Esophagus squamous epithelium (tissue), 5 donors: Measurements from ENCODE around the gene PDE2A. TPM values are rescaled to one million over a fixed set of nuclear protein-coding genes. Genes with fewer than 3 reads are reported as not detected.

Experiments
- DNase-seq: peaks from one replicate; lab custom pipeline; 2025; lab: John Stamatoyannopoulos, UW
- H3K27ac ChIP-seq, 4 donors: fragments of 200-600 bp; sonication (generic); one replicate each; pipeline ENCODE4 v1.5.1; 2016 to 2019; ENCODE audit warnings: mild to moderate bottlenecking in 1 of 4
- H3K27me3 ChIP-seq, 4 donors: fragments of 200-600 bp; sonication (generic); 1 replicate in 3 of 4; 2 replicates in 1 of 4; pipeline versions ENCODE4 v1.5.1 to v1.6.0; 2017 to 2021; ENCODE audit warnings: antibody characterized with exemption in 1 of 4
- H3K36me3 ChIP-seq, 3 donors: fragments of 200-600 bp; sonication (generic); one replicate each; pipeline ENCODE4 v1.5.1; 2016 to 2019
- H3K4me1 ChIP-seq, 3 donors: fragments of 200-600 bp; sonication (generic); one replicate each; pipeline ENCODE4 v1.5.1; 2017 to 2019
- H3K4me3 ChIP-seq, 4 donors: fragments of 200-600 bp; sonication (generic); 1 replicate in 3 of 4; 2 replicates in 1 of 4; pipeline ENCODE4 v1.5.1; 2016 to 2019; ENCODE audit warnings: mild to moderate bottlenecking in 2 of 4, moderate library complexity in 1 of 4
- H3K9me3 ChIP-seq, 3 donors: fragments of 200-600 bp; sonication (generic); one replicate each; pipeline ENCODE4 v1.5.1; 2016 to 2019
- CTCF ChIP-seq, 6 experiments: fragments of 450-650 bp in 4 of 6; fragments of 200-600 bp in 2 of 6; sonication (generic) in 2 of 6; IDR thresholded peaks; one replicate each; pipeline ENCODE4 v1.5.1; 2016 to 2019; ENCODE audit warnings: antibody characterized with exemption in 6 of 6, mild to moderate bottlenecking in 4 of 6, moderate library complexity in 4 of 6
- POLR2A ChIP-seq, 4 donors: fragments of 450-650 bp; IDR thresholded peaks; one replicate each; pipeline ENCODE4 v1.6.1; 2017; ENCODE audit warnings: antibody characterized with exemption in 4 of 4, mild to moderate bottlenecking in 4 of 4, moderate library complexity in 3 of 4
- WGBS, 2 donors: methylation state at CpG; one replicate each; pipeline ENCODE4 v1.1.5; 2018; 5-methylcytosine and 5-hydroxymethylcytosine counted together
- intact Hi-C: fragments of 100-400 bp; cut with DNase I; formaldehyde crosslinking; loops from one replicate; pipeline ENCODE4 v1.15.0; 2022
- total RNA-seq, 4 donors: library from RNA; depleted of rRNA; stranded (reverse); fragments of >200 nt; gene quantifications; one replicate each; pipeline ENCODE4 v1.1.0, GENCODE V29; 2016
- donor health status: DM: yes; HTN: yes; CAD: no.

PDE2A gene
- total RNA-seq, 4 donors from 2014 or later, result 5.6 to 38.3 (median 12.9) TPM

GRCh38 chr11:72639502-72640375 is 34.5 kb downstream of the PDE2A start:
- no peak for DNase-seq
- H3K27ac ChIP-seq, result peak overlapping the region in 3 of 4 donors; percentile 36 to 79 (median 78)
- peaks cover 6 to 74% (median 23%) of the 10 kb centered on the region in 3 donors for H3K4me1 ChIP-seq
- H3K4me3 ChIP-seq, result peak overlapping the region; percentile 41 to 77 (median 64)
- 59 to 77% methylated on average over 15 to 17 of the region's 23 CpGs for WGBS, 2 donors
- TF ChIP-seq POLR2A (IDR thresholded peaks at IDR 0.05), result no peak
- TF ChIP-seq CTCF (IDR thresholded peaks at IDR 0.05), result no peak
- H3K36me3 ChIP-seq, result no peaks in the 10 kb centered on the region
- peaks cover 0 to 63% (median 0%) of the 10 kb centered on the region in 4 donors for H3K27me3 ChIP-seq
- intact Hi-C loops, result loop anchor here (5.0 kb wide), 1 partner anchor 52 kb away; no protein-coding TSS in a partner anchor
- H3K9me3 ChIP-seq, result no peaks in the 10 kb centered on the region

GRCh38 chr11:72637926-72638325 is 36.3 kb downstream of the PDE2A start:
- WGBS, 2 donors, result 26 to 77% methylated on average over 5 to 7 of the region's 8 CpGs
- intact Hi-C loops, result loop anchor here (5.0 kb wide), 1 partner anchor 51 kb away; no protein-coding TSS in a partner anchor
- H3K4me3 ChIP-seq, result peak overlapping the region in 1 of 4 donors; percentile 2
- H3K36me3 ChIP-seq, result no peaks in the 10 kb centered on the region
- TF ChIP-seq POLR2A (IDR thresholded peaks at IDR 0.05) (no peak), CTCF (IDR thresholded peaks at IDR 0.05) (no peak)
- peaks cover 0 to 63% (median 0%) of the 10 kb centered on the region in 4 donors for H3K27me3 ChIP-seq
- no peak for DNase-seq
- H3K27ac ChIP-seq, result peak overlapping the region in 2 of 4 donors; percentile 58 to 76
- H3K9me3 ChIP-seq, result no peaks in the 10 kb centered on the region
- peaks cover 6 to 85% (median 27%) of the 10 kb centered on the region in 3 donors for H3K4me1 ChIP-seq

- WGBS, 2 donors, result 75 to 76% methylated on average over 2 of the region's 2 CpGs
- H3K27me3 ChIP-seq, result peaks cover 0 to 57% (median 0%) of the 10 kb centered on the region in 4 donors
- TF ChIP-seq CTCF (IDR thresholded peaks at IDR 0.05), result no peak
- no peak for TF ChIP-seq POLR2A (IDR thresholded peaks at IDR 0.05)
- no peak for DNase-seq
- H3K4me3 ChIP-seq, result no peak overlapping the region
- H3K27ac ChIP-seq, result peak overlapping the region in 3 of 4 donors; percentile 2 to 76 (median 60)
- intact Hi-C loops, result loop anchor here (5.0 kb wide), 1 partner anchor 50 kb away; no protein-coding TSS in a partner anchor
- H3K4me1 ChIP-seq, result peaks cover 0 to 85% (median 31%) of the 10 kb centered on the region in 3 donors
- H3K9me3 ChIP-seq, result no peaks in the 10 kb centered on the region
- no peaks in the 10 kb centered on the region for H3K36me3 ChIP-seq
Measured at GRCh38 chr11:72637198-72637597, 37.0 kb downstream of the PDE2A start.

GRCh38 chr11:72636376-72636775 is 37.8 kb downstream of the PDE2A start:
- Histone ChIP-seq H3K27ac (peak overlapping the region in 3 of 4 donors; percentile 2 to 76 (median 60)), H3K27me3 (peaks cover 0 to 49% (median 0%) of the 10 kb centered on the region in 4 donors), H3K36me3 (no peaks in the 10 kb centered on the region), H3K9me3 (no peaks in the 10 kb centered on the region), H3K4me1 (peaks cover 0 to 85% (median 31%) of the 10 kb centered on the region in 3 donors), H3K4me3 (no peak overlapping the region)
- intact Hi-C loops, result loop anchor here (5.0 kb wide), 1 partner anchor 49 kb away; no protein-coding TSS in a partner anchor
- 51 to 56% methylated on average over 3 of the region's 3 CpGs for WGBS, 2 donors
- TF ChIP-seq CTCF (IDR thresholded peaks at IDR 0.05), result no peak
- no peak for TF ChIP-seq POLR2A (IDR thresholded peaks at IDR 0.05)
- DNase-seq, result no peak
